HG03521 (cell line): ENCODE results near the gene ARF1.
A peak's percentile ranks its signal among the peaks of the same experiment; 100 is the strongest.

Source experiments
- ATAC-seq: cut with Tn5 transposase; IDR thresholded peaks from one replicate; pipeline ENCODE4 v1.9.1; 2021; ENCODE audit warnings: mild to moderate bottlenecking, moderate library complexity; ENCODE audit not compliant: unreplicated experiment

ARF1 gene

GRCh38 chr1:228084797-228085196, 2.3 kb downstream of the ARF1 start:
- no peak for ATAC-seq

GRCh38 chr1:228085287-228085951, 2.9 kb downstream of the ARF1 start:
- ATAC-seq: no peak

GRCh38 chr1:228087771-228088251, 5.3 kb downstream of the ARF1 start:
- ATAC-seq: no peak

- ATAC-seq: no peak
Observed at GRCh38 chr1:228088586-228089498, 6.3 kb downstream of the ARF1 start.

- ATAC-seq: peak; percentile 35
Observed at GRCh38 chr1:228089519-228090380, 7.2 kb downstream of the ARF1 start.

GRCh38 chr1:228090613-228091081, 8.1 kb downstream of the ARF1 start:
- no peak for ATAC-seq

- ATAC-seq: no peak
Observed at GRCh38 chr1:228091084-228091483, 8.6 kb downstream of the ARF1 start.

GRCh38 chr1:228092342-228093049, 10.0 kb downstream of the ARF1 start:
- no peak for ATAC-seq

- no peak for ATAC-seq
Observed at GRCh38 chr1:228093050-228093906, 10.8 kb downstream of the ARF1 start.

GRCh38 chr1:228094432-228095016, 12.0 kb downstream of the ARF1 start:
- no peak for ATAC-seq

- ATAC-seq: no peak
Observed at GRCh38 chr1:228095161-228095560, 12.7 kb downstream of the ARF1 start.

GRCh38 chr1:228095938-228096337, 13.4 kb downstream of the ARF1 start:
- no peak for ATAC-seq

GRCh38 chr1:228096416-228097332, 14.2 kb downstream of the ARF1 start:
- ATAC-seq: no peak

- ATAC-seq: no peak
Observed at GRCh38 chr1:228097333-228098081, 15.0 kb downstream of the ARF1 start.

- no peak for ATAC-seq
Observed at GRCh38 chr1:228098323-228098931, 15.9 kb downstream of the ARF1 start.

- no peak for ATAC-seq
Observed at GRCh38 chr1:228099331-228099732, 16.8 kb downstream of the ARF1 start.
